H9 (cell line): ENCODE data around the gene ACTL9. TPM values are rescaled to one million over a fixed set of nuclear protein-coding genes. Genes with fewer than 3 reads are reported as not detected.

Experiments used
- DNase-seq: peaks from one replicate; pipeline ENCODE4 v3.0.0-alpha.2; 2017
- H2AFZ ChIP-seq: one replicate; pipeline ENCODE4 v1.6.1; 2013; ENCODE audit warnings: mild to moderate bottlenecking, low read length, control low read depth, moderate library complexity
- H2AK5ac ChIP-seq: 2 replicates; pipeline ENCODE4 v1.6.1; 2013; ENCODE audit warnings: low read length, control low read depth, mixed read lengths; ENCODE audit not compliant: insufficient read length
- H2BK120ac ChIP-seq: one replicate; pipeline ENCODE4 v1.6.1; 2013; ENCODE audit warnings: low read depth, mild to moderate bottlenecking, low read length, control low read depth, inconsistent platforms; ENCODE audit not compliant: poor library complexity, severe bottlenecking
- H2BK12ac ChIP-seq: 2 replicates; pipeline ENCODE4 v1.6.1; 2013; ENCODE audit warnings: low read length, control low read depth, mixed read lengths, low read depth; ENCODE audit not compliant: insufficient read length
- H2BK15ac ChIP-seq: 2 replicates; pipeline ENCODE4 v1.6.1; 2013; ENCODE audit warnings: low read depth, low read length, control low read depth
- H2BK20ac ChIP-seq: one replicate; pipeline ENCODE4 v1.6.1; 2013; ENCODE audit warnings: low read depth, mild to moderate bottlenecking, low read length, control low read depth, inconsistent platforms; ENCODE audit not compliant: poor library complexity, severe bottlenecking
- H2BK5ac ChIP-seq: 2 replicates; pipeline ENCODE4 v1.6.1; 2013; ENCODE audit warnings: low read length, control low read depth, mixed read lengths; ENCODE audit not compliant: insufficient read length
- H3K14ac ChIP-seq: 2 replicates; pipeline ENCODE4 v1.6.1; 2013; ENCODE audit warnings: low read length, control low read depth; ENCODE audit not compliant: insufficient read depth
- H3K18ac ChIP-seq: 2 replicates; pipeline ENCODE4 v1.6.1; 2013; ENCODE audit warnings: low read depth, mild to moderate bottlenecking, mixed read lengths, low read length, control low read depth; ENCODE audit not compliant: insufficient read length
- H3K23ac ChIP-seq: 2 replicates; pipeline ENCODE4 v1.6.1; 2013; ENCODE audit warnings: low read length, control low read depth, mixed read lengths, low read depth; ENCODE audit not compliant: insufficient read length
- H3K23me2 ChIP-seq: 2 replicates; pipeline ENCODE4 v1.6.1; 2013; ENCODE audit warnings: low read depth, mild to moderate bottlenecking, mixed read lengths, low read length, control low read depth; ENCODE audit not compliant: insufficient read length, poor library complexity, severe bottlenecking
- H3K27ac ChIP-seq: 2 replicates; pipeline ENCODE4 v1.5.1; 2013; ENCODE audit warnings: low read length, control low read depth, mixed read lengths, low read depth; ENCODE audit not compliant: insufficient read length
- H3K27me3 ChIP-seq: 2 replicates; pipeline ENCODE4 v1.6.1; 2013; ENCODE audit warnings: low read length, control low read depth, inconsistent platforms; ENCODE audit not compliant: insufficient read depth
- H3K4ac ChIP-seq: 2 replicates; pipeline ENCODE4 v1.6.1; 2013; ENCODE audit warnings: low read depth, mild to moderate bottlenecking, control low read depth, inconsistent platforms, low read length, moderate library complexity
- H3K4me1 ChIP-seq: 2 replicates; pipeline ENCODE4 v1.6.1; 2013; ENCODE audit warnings: low read length, control low read depth, inconsistent platforms; ENCODE audit not compliant: insufficient read depth
- H3K4me2 ChIP-seq: 2 replicates; pipeline ENCODE4 v1.6.1; 2013; ENCODE audit warnings: low read length, control low read depth, mixed read lengths; ENCODE audit not compliant: insufficient read length, insufficient read depth
- H3K56ac ChIP-seq: 2 replicates; pipeline ENCODE4 v1.6.1; 2013; ENCODE audit warnings: low read depth, mild to moderate bottlenecking, mixed read lengths, low read length, control low read depth; ENCODE audit not compliant: insufficient read length
- H3K79me1 ChIP-seq: 2 replicates; pipeline ENCODE4 v1.6.1; 2013; ENCODE audit warnings: low read depth, mild to moderate bottlenecking, moderate library complexity, low read length, control low read depth, inconsistent platforms; ENCODE audit not compliant: insufficient read depth, poor library complexity, severe bottlenecking
- H3K79me2 ChIP-seq: 2 replicates; pipeline ENCODE4 v1.6.1; 2013; ENCODE audit warnings: low read length, control low read depth, inconsistent platforms; ENCODE audit not compliant: insufficient read depth
- H3K9ac ChIP-seq: 2 replicates; pipeline ENCODE4 v1.6.1; 2013; ENCODE audit warnings: low read length, control low read depth, mixed read lengths; ENCODE audit not compliant: insufficient read length; ENCODE audit errors: extremely low read depth
- H3K9me3 ChIP-seq: one replicate; pipeline ENCODE4 v1.6.1; 2013; ENCODE audit warnings: low read depth, low read length, inconsistent platforms; ENCODE audit not compliant: control insufficient read depth
- H3T11ph ChIP-seq: one replicate; pipeline ENCODE4 v1.6.1; 2013; ENCODE audit warnings: mild to moderate bottlenecking, low read length, control low read depth, inconsistent platforms
- H4K20me1 ChIP-seq: one replicate; pipeline ENCODE4 v1.6.1; 2013; ENCODE audit not compliant: control insufficient read depth, insufficient read length, insufficient read depth
- H4K5ac ChIP-seq: 2 replicates; pipeline ENCODE4 v1.6.1; 2013; ENCODE audit warnings: low read depth, mild to moderate bottlenecking, mixed read lengths, low read length, control low read depth; ENCODE audit not compliant: insufficient read length
- H4K8ac ChIP-seq: replicated peaks from 2 replicates; pipeline ENCODE4 v1.6.1; 2013; ENCODE audit warnings: low read length, control low read depth, mixed read lengths, low read depth; ENCODE audit not compliant: insufficient read length
- H4K91ac ChIP-seq: 2 replicates; pipeline ENCODE4 v1.6.1; 2013; ENCODE audit warnings: low read depth, mild to moderate bottlenecking, moderate library complexity, mixed read lengths, low read length, control low read depth; ENCODE audit not compliant: insufficient read length
- H3K27ac Mint-ChIP-seq, 3 experiments: 2 replicates in 2 of 3; 3 replicates in 1 of 3; pipeline ENCODE4 v1.8.0; 2020 to 2021; ENCODE audit warnings: mixed read lengths in 3 of 3, mild to moderate bottlenecking in 1 of 3, moderate library complexity in 1 of 3
- H3K27me3 Mint-ChIP-seq: 2 replicates; pipeline ENCODE4 v1.8.0; 2021; ENCODE audit warnings: low read depth, mild to moderate bottlenecking, moderate library complexity, mixed read lengths
- H3K36me3 Mint-ChIP-seq, 3 experiments: 2 replicates in 2 of 3; 3 replicates in 1 of 3; pipeline ENCODE4 v1.8.0; 2020 to 2021; ENCODE audit warnings: low read depth in 3 of 3, mixed read lengths in 3 of 3; ENCODE audit not compliant: insufficient read depth in 1 of 3
- H3K4me1 Mint-ChIP-seq, 2 experiments: 2 replicates each; pipeline ENCODE4 v1.8.0; 2020; ENCODE audit warnings: mixed read lengths in 2 of 2
- H3K4me3 Mint-ChIP-seq, 2 experiments: 2 replicates in 1 of 2; 3 replicates in 1 of 2; pipeline ENCODE4 v1.8.0; 2020 to 2021; ENCODE audit warnings: mild to moderate bottlenecking in 2 of 2, mixed read lengths in 2 of 2, moderate library complexity in 1 of 2
- H3K9me3 Mint-ChIP-seq, 2 experiments: 2 replicates in 1 of 2; 3 replicates in 1 of 2; pipeline ENCODE4 v1.8.0; 2020; ENCODE audit warnings: mild to moderate bottlenecking in 2 of 2, mixed read lengths in 2 of 2, moderate library complexity in 1 of 2
- WGBS: extraction: QIAGEN DNeasy Blood & Tissue Kit; methylation state at CpG from one replicate; pipeline ENCODE4 v1.1.7; 2013; ENCODE audit warnings: missing lambda C conversion rate, low lambda C conversion rate, mixed read lengths; ENCODE audit not compliant: insufficient read length; ENCODE audit errors: extremely low coverage; 5-methylcytosine and 5-hydroxymethylcytosine counted together
- total RNA-seq: library from RNA; stranded (reverse); gene quantifications from 2 replicates; pipeline ENCODE4 v1.2.1, GENCODE V29; 2021
- TF ChIP-seq, protein P1 (sequence below): fragments of 200-600 bp; sonication (generic); conservative IDR thresholded peaks from 3 replicates; pipeline ENCODE4 v1.8.0; 2021; ENCODE audit warnings: antibody characterized with exemption, mild to moderate bottlenecking

ACTL9 gene
- total RNA-seq, 1 experiment from 2014 or later: not detected

- no peak overlapping the region for H2BK20ac ChIP-seq
- H3K79me2 ChIP-seq: no peaks in the 10 kb centered on the region
- no peak overlapping the region for H3K14ac ChIP-seq
- no peak overlapping the region for H4K8ac ChIP-seq
- no peak overlapping the region for H2BK120ac ChIP-seq
- H3K9ac ChIP-seq: no peak overlapping the region
- H3K23ac ChIP-seq: no peak overlapping the region
- no peak overlapping the region for H4K91ac ChIP-seq
- H2BK5ac ChIP-seq: no peak overlapping the region
- no peak overlapping the region for H2BK15ac ChIP-seq
- TF ChIP-seq, protein P1, sequence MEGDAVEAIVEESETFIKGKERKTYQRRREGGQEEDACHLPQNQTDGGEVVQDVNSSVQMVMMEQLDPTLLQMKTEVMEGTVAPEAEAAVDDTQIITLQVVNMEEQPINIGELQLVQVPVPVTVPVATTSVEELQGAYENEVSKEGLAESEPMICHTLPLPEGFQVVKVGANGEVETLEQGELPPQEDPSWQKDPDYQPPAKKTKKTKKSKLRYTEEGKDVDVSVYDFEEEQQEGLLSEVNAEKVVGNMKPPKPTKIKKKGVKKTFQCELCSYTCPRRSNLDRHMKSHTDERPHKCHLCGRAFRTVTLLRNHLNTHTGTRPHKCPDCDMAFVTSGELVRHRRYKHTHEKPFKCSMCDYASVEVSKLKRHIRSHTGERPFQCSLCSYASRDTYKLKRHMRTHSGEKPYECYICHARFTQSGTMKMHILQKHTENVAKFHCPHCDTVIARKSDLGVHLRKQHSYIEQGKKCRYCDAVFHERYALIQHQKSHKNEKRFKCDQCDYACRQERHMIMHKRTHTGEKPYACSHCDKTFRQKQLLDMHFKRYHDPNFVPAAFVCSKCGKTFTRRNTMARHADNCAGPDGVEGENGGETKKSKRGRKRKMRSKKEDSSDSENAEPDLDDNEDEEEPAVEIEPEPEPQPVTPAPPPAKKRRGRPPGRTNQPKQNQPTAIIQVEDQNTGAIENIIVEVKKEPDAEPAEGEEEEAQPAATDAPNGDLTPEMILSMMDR: no peak
- H4K5ac ChIP-seq: no peak overlapping the region
- H3K23me2 ChIP-seq: no peaks in the 10 kb centered on the region
- H3K36me3 Mint-ChIP-seq: peaks cover 3 to 6% (median 5%) of the 10 kb centered on the region in 3 experiments; a peak in 4 of 7 replicates
- H3K4me2 ChIP-seq: no peak overlapping the region
- H3K9me3 Mint-ChIP-seq: peaks cover 12 to 52% of the 10 kb centered on the region in 2 experiments
- no peak overlapping the region for H3T11ph ChIP-seq
- DNase-seq: no peak
- no peak overlapping the region for H2BK12ac ChIP-seq
- WGBS: 100% methylated on average over 2 of the region's 2 CpGs
- peaks cover 7% of the 10 kb centered on the region for H3K27me3 Mint-ChIP-seq
- no peak overlapping the region for H3K27ac Mint-ChIP-seq
- H4K20me1 ChIP-seq: no peaks in the 10 kb centered on the region
- H3K4me3 Mint-ChIP-seq: no peak overlapping the region
- H3K9me3 ChIP-seq: no peaks in the 10 kb centered on the region
- no peak overlapping the region for H3K18ac ChIP-seq
- H3K79me1 ChIP-seq: no peaks in the 10 kb centered on the region
- no peak overlapping the region for H3K56ac ChIP-seq
- no peaks in the 10 kb centered on the region for H3K4me1 ChIP-seq
- H3K4ac ChIP-seq: no peak overlapping the region
- no peak overlapping the region for H2AFZ ChIP-seq
- no peak overlapping the region for H2AK5ac ChIP-seq
- H3K27ac ChIP-seq: no peak overlapping the region
- H3K27me3 ChIP-seq: no peaks in the 10 kb centered on the region
- no peaks in the 10 kb centered on the region for H3K4me1 Mint-ChIP-seq
Observed at GRCh38 chr19:8682472-8682871, 16.1 kb downstream of the ACTL9 start.
